OCI-LY1 (cell line): ENCODE data around the gene ITIH3.
A peak's percentile ranks its signal among the peaks of the same experiment; 100 is the strongest.

Source experiments
- H2AFZ ChIP-seq: fragments of 200-600 bp; sonication (generic), shearing (Covaris generic); 2 replicates; pipeline ENCODE4 v1.6.0; 2014; ENCODE audit warnings: antibody characterized with exemption, mild to moderate bottlenecking, low read length
- H3F3A ChIP-seq: fragments of 200-600 bp; sonication (generic), shearing (Covaris generic); 2 replicates; pipeline ENCODE4 v1.6.0; 2014; ENCODE audit warnings: mild to moderate bottlenecking, antibody characterized with exemption, low read length, moderate library complexity; ENCODE audit not compliant: insufficient read depth
- H3K27ac ChIP-seq: fragments of 200-600 bp; sonication (generic); 2 replicates; pipeline ENCODE4 v1.5.1; 2014; ENCODE audit warnings: low read length, mixed run types, mild to moderate bottlenecking, low read depth; ENCODE audit not compliant: poor library complexity, severe bottlenecking
- H3K27me3 ChIP-seq: fragments of 200-600 bp; sonication (generic); 2 replicates; pipeline ENCODE4 v1.6.0; 2014; ENCODE audit warnings: antibody characterized with exemption, mild to moderate bottlenecking, low read length, moderate library complexity; ENCODE audit not compliant: insufficient read depth
- H3K36me3 ChIP-seq: fragments of 200-600 bp; sonication (generic); 2 replicates; pipeline ENCODE4 v1.6.1; 2014; ENCODE audit warnings: mild to moderate bottlenecking, antibody characterized with exemption, low read length, moderate library complexity, mixed read lengths; ENCODE audit not compliant: insufficient read depth
- H3K4me1 ChIP-seq: fragments of 200-600 bp; sonication (generic); 2 replicates; pipeline ENCODE4 v1.5.1; 2014; ENCODE audit warnings: mild to moderate bottlenecking, low read length, moderate library complexity; ENCODE audit not compliant: insufficient read depth, severe bottlenecking
- H3K4me2 ChIP-seq: fragments of 200-600 bp; sonication (generic), shearing (Covaris generic); 2 replicates; pipeline ENCODE4 v1.6.1; 2014; ENCODE audit warnings: low read length
- H3K4me3 ChIP-seq: fragments of 200-600 bp; sonication (generic); 2 replicates; pipeline ENCODE4 v1.5.1; 2014; ENCODE audit warnings: low read length, low read depth, mild to moderate bottlenecking, mixed read lengths; ENCODE audit not compliant: poor library complexity, severe bottlenecking
- H3K79me2 ChIP-seq: fragments of 200-600 bp; shearing (Covaris generic); 2 replicates; pipeline ENCODE4 v1.6.1; 2016; ENCODE audit warnings: mixed run types, low read length, mixed read lengths; ENCODE audit not compliant: insufficient read depth
- H3K9ac ChIP-seq: fragments of 200-600 bp; sonication (generic), shearing (Covaris generic); 2 replicates; pipeline ENCODE4 v1.6.1; 2014; ENCODE audit warnings: mild to moderate bottlenecking, low read length, mixed read lengths
- H3K9me2 ChIP-seq: fragments of 200-600 bp; sonication (generic), shearing (Covaris generic); 2 replicates; pipeline ENCODE4 v1.6.1; 2014; ENCODE audit warnings: low read depth, mild to moderate bottlenecking, low read length, mixed read lengths
- H3K9me3 ChIP-seq: fragments of 200-600 bp; shearing (Covaris generic); 2 replicates; pipeline ENCODE4 v1.6.1; 2014; ENCODE audit warnings: low read length, mixed read lengths
- H4K20me1 ChIP-seq: fragments of 200-600 bp; sonication (generic), shearing (Covaris generic); 2 replicates; pipeline ENCODE4 v1.6.0; 2016; ENCODE audit warnings: mild to moderate bottlenecking, low read length; ENCODE audit not compliant: insufficient read depth
- CTCF ChIP-seq: fragments of 200-600 bp; sonication (generic), shearing (Covaris generic); IDR thresholded peaks from 2 replicates; pipeline ENCODE4 v1.5.1; 2017; ENCODE audit warnings: mild to moderate bottlenecking, antibody characterized with exemption, low read length, moderate library complexity, mixed read lengths
- EZH2 ChIP-seq: fragments of 200-600 bp; sonication (generic), shearing (Covaris generic); IDR thresholded peaks from 2 replicates; pipeline ENCODE4 v1.8.0; 2017; ENCODE audit warnings: borderline replicate concordance, mixed run types, mild to moderate bottlenecking, antibody characterized with exemption, low read length, moderate library complexity, mixed read lengths

ITIH3 gene

GRCh38 chr3:52777127-52777958, 17.3 kb upstream of the ITIH3 start, which contains the start of gene ITIH1:
Gene ITIH1, plus strand, starts transcription at chr3:52777599. Its CDS starts 17 bp downstream, at chr3:52777616.
- no peaks in the 10 kb centered on the region for H3F3A ChIP-seq
- H4K20me1 ChIP-seq = no peaks in the 10 kb centered on the region
- H3K4me2 ChIP-seq = no peak within 1 kb of the TSS
- no peaks in the 10 kb centered on the region for H3K27me3 ChIP-seq
- TF ChIP-seq EZH2 = no peak
- TF ChIP-seq CTCF = no peak
- H3K4me1 ChIP-seq = peaks cover 26% of the 10 kb centered on the region
- H2AFZ ChIP-seq = no peak within 1 kb of the TSS
- H3K9ac ChIP-seq = no peak within 1 kb of the TSS
- no peaks in the 10 kb centered on the region for H3K9me3 ChIP-seq
- no peaks in the 10 kb centered on the region for H3K9me2 ChIP-seq
- H3K27ac ChIP-seq = no peak within 1 kb of the TSS
- H3K4me3 ChIP-seq = no peak within 1 kb of the TSS
- H3K79me2 ChIP-seq = no peaks in the 10 kb centered on the region
- no peaks in the 10 kb centered on the region for H3K36me3 ChIP-seq

GRCh38 chr3:52777959-52778805, 16.4 kb upstream of the ITIH3 start:
- no peak overlapping the region for H3K4me2 ChIP-seq
- no peak for TF ChIP-seq CTCF
- TF ChIP-seq EZH2 = no peak
- no peaks in the 10 kb centered on the region for H3F3A ChIP-seq
- H2AFZ ChIP-seq = no peak overlapping the region
- peaks cover 26% of the 10 kb centered on the region for H3K4me1 ChIP-seq
- H3K9ac ChIP-seq = no peak overlapping the region
- H3K27me3 ChIP-seq = no peaks in the 10 kb centered on the region
- H3K79me2 ChIP-seq = no peaks in the 10 kb centered on the region
- no peaks in the 10 kb centered on the region for H3K36me3 ChIP-seq
- H3K9me3 ChIP-seq = no peaks in the 10 kb centered on the region
- no peaks in the 10 kb centered on the region for H4K20me1 ChIP-seq
- no peaks in the 10 kb centered on the region for H3K9me2 ChIP-seq
- H3K27ac ChIP-seq = no peak overlapping the region
- H3K4me3 ChIP-seq = no peak overlapping the region

- no peaks in the 10 kb centered on the region for H3K79me2 ChIP-seq
- no peaks in the 10 kb centered on the region for H4K20me1 ChIP-seq
- no peaks in the 10 kb centered on the region for H3K9me3 ChIP-seq
- no peaks in the 10 kb centered on the region for H3K27me3 ChIP-seq
- H3K36me3 ChIP-seq = no peaks in the 10 kb centered on the region
- peak overlapping the region; percentile 36; the same call in 1 of the 2 replicates for H3K4me2 ChIP-seq
- no peak overlapping the region; the same call in 1 of the 2 replicates for H3K9ac ChIP-seq
- no peak overlapping the region for H2AFZ ChIP-seq
- TF ChIP-seq CTCF (no peak), EZH2 (no peak)
- H3K27ac ChIP-seq = no peak overlapping the region
- H3K4me1 ChIP-seq = peaks cover 26% of the 10 kb centered on the region
- H3F3A ChIP-seq = no peaks in the 10 kb centered on the region
- H3K9me2 ChIP-seq = no peaks in the 10 kb centered on the region
- no peak overlapping the region for H3K4me3 ChIP-seq
Observed at GRCh38 chr3:52779011-52779836, 15.4 kb upstream of the ITIH3 start.
